Globus pallidus (tissue), 1 donor: Measurements from ENCODE around the gene THOC6.

ENCODE experiments used
- DNase-seq: peaks from one replicate; pipeline ENCODE4 v3.0.0-alpha.2; 2015; ENCODE audit warnings: low spot score

The THOC6 gene

DNA sequence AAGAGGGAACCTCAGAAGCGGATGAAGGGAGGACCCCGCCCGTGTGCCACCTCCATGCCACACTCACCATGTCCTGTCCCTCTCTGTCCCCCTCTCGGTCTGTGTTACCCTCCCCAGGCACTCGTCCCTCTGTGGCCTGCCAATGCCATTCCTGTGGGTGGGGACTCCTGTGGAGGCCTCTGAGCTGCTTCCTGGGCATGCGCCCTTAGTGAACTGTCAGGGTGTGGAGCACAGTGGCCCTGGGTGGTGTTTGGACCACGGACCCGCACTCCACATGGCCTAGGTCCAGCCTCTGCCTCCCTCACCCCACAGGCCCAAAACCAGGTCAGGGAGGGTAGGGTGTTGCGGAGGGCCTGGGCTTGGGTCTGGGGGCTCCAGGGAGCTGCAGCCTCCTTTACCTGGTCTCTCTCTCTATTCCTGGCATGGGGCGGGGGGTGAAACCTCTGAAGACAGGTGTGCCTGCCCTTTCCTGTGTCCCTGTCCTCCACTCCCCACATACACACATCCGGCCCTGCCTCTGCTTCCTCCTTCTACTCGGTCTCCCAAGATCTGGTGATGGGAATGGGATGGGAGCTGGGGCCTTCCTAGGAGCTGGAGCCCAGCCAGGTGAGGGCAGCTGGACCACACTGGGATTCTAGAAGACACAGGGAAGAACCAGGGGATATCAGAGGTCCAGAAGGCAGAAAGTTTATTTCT, 32.1 kb upstream of the THOC6 start:
- no peak for DNase-seq

DNA sequence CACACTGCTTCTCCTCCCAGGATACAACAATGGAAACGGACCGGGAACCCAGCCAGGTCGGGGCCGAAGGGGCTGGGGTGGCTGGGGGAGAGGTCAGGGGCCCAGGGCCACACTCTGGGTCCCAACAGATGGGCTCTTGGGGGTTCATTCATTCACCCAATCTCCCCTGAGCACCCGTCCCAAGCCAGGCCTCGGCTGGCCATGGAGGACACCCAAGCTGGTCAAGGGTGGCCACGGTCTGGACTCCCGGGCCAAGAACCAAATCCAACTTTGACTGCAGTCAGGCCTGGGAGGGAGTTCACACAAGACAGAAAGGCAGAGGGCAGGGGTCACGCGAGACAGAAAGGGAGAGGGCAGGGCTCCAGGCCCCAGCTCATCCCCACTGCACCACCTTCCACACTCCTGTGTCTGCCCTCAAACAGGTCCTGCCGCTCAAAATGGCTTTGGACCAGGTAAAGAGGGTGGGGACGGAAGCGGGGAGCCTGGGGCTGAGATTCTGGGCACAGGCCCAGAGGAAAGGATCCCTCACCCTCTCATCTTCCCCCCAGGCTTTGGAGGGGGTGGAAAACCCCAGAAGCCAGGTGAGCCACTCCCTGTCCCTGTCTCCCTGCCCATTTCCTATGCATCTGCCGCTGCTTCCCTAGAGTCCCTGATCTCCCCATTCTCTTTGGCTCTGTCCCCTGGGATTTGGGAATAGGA, 31.3 kb upstream of the THOC6 start:
- no peak for DNase-seq

DNA sequence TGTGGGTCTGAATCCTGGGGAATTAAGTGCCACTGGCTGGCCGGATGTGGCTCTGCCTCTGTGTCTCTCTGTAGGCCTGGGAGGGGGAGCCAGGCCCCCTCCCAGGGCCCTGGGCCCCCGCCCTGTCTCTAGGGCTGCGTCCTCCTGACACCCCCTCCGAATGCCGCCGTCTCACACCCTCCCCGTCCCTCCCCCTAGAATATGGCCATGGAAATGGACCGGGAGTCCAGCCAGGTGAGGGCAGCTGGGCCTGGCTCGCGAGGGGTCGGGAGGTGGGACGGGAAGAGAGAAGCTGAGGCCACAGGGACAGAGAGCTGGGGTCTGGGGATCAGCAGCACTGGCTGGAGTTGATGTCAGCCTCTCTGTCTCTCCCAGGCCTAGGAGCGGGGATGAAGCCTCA, 27.5 kb upstream of the THOC6 start:
- DNase-seq: no peak

DNA sequence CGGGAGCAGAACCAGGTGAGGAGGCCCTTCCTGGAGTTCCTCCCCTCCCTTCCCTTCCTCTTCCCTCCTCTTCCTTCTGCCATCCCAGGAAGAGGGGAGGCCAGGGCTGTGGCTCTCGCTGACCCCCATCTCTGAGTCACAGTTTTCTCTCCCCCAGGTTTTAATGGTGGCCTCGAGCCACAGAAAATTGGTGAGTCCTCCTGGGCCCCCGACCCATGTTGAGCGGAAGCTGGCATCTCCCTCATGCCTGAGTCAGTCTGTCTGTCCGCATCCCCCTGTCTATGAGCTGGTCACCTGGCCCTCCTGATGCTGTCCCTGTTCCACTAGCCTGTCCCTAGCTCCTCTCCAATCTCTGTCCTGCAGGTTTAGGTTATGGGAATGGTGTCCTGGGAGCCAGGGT, 23.9 kb upstream of the THOC6 start:
- no peak for DNase-seq

DNA sequence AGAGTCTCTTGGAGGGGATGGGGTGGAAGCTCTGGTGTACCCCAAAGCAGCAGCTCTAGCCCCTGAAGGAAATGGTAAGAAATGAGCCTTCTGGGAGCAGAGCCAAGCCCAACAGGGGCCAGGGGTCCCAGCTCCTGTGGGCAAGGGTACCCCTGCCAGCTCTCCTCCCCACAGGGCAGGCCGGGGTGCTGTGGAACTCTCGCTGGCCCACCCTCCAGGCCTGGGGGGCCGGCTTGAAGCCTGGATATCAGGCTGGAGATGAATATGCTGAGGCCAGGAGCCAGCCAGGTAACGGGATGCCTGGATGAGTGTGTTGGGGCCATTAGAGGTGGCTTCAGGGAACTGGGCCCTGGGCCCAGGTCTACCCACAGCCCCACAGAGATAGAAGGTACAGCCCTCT, 23.3 kb upstream of the THOC6 start:
- no peak for DNase-seq

DNA sequence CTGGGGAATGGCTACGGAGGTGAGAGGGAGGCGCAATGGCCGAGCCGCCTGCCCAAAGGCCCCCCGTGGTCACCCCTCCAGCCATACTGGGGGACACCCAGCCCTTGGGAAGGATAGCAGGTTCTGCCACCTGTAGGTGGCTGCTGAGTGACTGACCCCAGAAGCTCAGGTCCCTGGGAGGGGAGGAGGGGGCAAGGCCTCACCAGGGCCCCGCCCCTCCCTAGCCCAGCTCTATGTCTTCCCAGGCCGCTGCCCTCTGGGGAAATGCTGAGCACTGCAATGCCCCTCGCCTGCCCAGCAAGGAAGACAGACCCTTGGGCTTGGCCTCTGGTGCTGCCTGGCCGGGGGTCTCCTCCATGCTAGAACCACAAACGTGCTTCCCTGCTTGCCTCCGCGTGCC, 22.5 kb upstream of the THOC6 start:
- DNase-seq: no peak

DNA sequence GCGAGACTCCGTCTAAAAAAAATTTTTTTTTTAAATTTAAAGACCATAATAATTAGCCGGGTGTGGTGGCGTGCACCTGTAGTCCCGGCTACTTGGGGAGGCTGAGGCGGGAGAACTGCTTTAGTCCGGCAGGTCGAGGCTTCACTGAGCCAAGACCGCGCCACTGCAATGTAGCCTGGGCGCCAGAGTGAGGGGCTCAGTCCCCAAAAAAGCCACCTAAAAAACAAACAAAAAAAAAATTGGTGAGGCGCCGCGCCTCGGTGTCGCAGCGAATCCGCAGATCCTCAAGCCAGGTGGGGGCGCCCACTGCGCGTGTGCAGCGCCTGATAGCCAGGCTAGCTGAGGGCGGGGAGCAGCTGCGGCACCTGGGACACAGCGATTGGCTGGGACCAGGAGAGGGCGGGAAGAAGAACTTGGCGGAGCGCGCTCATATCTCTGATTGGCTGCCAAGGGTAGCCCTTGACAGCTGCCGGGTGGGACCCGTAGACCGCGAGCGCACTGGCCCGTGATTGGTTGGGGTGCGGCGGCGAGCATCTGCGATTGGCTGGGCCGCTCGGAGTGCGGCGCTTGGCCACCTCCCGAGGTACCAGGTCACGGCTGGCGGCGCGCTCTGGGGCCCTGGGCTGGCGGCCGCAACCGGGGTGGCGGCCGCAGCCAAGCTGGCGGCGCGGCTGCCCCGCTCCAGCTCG, 20.1 kb upstream of the THOC6 start:
- peak; percentile 98 for DNase-seq

DNA sequence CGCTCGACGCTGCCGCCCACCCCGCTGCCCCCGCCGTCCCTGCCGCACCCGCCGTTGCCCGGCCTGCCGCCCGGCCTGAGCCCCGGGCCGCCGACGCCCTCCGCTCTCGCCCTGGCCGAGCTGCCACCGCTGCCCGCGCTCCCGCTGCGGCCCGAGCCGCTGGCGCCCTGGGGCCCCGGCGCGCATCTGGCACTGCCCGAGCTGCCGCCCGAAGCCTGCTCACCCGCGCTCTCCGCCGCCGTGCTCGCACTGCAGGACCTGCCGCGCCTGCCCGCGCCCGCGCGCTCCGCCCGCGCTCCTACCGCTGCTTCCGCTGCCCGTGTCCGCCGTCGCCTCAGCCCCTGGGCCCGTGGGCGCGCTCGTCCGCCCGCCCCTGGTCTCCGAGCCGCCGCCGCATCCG, 19.5 kb upstream of the THOC6 start:
- DNase-seq: no peak

DNA sequence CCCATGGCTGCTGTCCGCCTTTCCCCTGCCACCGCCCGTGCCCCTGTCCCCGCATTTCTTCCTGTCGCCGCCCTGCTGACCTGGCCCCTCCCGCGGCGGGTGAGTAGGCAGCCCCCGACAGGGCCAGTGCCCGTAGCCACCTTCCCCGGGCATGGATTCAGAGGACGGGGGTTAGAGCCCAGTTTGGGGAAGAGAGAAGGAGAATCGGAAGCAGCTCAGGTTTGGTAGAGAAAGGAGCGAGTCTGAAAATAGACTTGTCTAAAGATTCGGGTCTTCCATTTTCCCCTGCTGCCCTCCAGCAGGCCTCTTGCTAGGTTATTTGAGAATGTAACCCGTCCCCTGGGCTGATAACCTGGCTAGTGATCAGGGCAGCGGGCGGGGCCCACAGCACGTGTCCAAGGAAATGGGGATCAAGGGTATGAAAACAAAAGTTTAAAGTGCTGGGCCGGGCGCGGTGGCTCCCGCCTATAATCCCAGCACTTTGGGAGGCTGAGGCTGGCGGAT, 19.0 kb upstream of the THOC6 start:
- DNase-seq: no peak

DNA sequence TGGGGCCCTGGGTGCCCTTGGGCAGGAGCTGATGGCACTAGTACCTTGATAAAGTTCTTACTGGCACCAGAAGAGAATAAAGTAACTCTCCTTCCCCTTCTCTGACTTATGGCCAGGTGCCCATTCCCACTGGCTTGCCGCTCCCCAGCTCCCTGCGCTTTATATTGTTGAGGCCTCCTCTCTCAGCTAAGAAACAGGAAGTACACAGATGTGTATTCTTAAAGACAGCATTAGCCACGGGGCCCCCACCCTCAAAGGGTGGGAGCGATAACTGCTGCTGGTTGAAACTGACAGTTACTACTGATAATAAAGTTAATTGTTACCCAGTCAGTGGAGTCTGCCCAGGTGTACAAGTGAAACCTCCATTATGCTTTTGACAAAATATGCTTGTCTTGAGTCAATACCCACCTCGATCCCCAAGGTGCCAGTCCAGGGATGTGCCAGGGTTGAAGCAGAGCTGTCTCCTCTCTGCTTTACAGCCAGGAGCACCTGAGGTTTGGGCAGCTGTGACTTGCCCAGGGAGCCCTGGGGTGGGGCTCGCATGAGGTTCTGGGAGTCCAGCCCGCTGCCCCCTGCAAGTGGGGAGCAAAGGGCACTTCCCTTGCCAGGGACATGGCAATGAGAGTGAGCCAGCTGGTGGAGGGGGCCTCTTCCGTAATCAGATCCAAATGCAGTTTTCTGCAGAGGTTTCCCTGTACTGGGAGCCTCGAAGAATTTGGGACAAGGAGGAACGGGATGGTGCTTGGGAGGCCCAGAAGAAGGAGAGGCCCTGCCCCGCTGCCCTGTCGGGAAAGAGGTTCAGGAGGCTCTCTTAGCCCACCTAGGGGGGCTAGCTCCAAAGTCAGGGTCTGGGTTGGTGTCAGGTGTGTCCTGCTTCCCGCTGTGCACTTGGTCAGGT, 16.5 kb upstream of the THOC6 start:
- no peak for DNase-seq

DNA sequence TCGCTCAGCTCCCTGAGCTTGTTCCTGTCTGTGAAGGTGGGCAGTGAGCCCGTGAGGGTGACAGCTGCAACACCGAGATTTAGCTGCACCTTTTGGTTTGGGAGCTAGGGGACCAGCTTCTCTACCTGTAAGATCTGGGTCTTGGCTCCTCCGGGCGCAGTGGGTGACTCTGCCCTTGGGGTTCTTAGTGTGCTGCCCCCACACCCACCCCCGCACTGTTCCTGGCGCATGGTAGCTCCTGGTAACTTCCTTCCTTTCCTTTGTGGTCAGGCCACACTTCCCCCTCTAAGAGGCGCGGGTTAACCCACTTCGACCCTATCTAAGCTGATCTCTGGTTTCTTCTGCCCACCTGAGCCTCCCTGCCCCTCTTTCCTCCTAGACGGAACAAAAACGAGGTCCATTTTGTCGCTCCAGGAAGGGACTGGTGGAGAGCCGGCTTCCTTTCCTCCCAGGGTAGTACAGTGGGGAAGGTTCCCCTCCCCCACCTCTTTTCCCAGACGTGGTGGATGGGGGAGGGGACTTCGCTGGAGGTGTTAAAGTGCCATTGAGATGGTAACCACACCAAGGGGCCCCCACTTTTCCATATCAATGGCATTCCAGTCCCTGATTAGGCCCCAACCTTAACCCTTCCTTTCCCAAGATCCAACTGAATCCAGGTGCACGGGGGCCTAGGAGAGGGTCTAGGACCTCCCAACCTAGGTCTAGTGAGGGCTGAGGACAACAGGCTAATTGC, 15.7 kb upstream of the THOC6 start:
- peak; percentile 33 for DNase-seq

DNA sequence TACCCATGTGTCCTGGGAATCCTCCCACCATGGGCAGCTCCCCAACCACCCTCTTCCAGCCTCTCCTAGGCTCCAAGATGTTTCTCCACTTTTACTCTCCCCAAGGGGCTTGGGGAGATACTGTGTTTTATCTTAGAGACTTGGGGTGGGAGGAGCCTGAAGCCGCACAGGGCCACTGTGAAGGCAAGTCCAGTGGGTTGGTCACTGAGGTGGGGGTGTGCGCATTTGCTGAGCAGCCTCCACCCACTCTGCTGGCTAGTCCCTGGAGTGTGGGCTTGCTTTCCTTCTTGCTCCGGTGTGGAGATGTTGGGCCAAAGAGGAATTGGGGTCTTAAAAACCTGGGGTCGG, 15.2 kb upstream of the THOC6 start:
- no peak for DNase-seq

DNA sequence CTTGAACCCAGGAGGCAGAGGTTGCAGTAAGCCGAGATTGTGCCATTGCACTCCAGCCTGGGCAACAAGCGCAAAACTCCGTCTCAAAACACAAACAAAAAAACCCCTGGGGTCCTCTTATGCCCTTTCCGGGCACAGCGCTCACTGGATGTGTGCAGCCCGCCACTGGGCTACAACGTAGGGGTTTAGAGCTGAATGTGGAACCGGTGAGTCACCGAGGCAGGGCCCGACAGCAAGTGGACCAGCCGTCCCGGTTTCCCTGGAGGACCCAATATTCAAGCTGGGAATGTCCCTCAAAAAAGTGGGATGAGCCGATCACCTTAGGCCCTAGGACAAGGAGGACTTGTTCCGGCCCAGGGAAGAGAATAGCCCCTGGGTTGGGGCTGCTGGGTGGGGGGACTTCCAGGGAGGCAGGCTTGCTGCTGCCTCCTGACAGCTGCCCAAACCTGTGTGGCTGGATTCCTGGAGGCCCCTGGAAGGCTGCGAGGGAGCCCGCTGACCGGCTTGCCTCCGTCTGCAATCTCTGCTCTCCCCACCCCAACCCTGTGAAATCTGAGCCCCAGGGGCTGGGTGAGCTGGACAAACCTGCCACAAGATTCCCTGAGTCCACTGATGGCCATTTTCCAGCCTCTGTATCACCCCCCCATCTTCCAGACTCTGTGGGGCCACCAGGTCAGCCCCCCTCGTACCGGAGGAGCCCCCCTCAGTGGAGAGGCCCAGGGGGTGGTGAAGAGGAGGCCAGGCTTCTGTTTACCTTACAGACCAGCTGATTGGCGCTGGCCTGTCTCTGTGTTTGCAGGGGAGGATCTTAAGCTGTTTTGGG, 14.1 kb upstream of the THOC6 start:
- DNase-seq: no peak

DNA sequence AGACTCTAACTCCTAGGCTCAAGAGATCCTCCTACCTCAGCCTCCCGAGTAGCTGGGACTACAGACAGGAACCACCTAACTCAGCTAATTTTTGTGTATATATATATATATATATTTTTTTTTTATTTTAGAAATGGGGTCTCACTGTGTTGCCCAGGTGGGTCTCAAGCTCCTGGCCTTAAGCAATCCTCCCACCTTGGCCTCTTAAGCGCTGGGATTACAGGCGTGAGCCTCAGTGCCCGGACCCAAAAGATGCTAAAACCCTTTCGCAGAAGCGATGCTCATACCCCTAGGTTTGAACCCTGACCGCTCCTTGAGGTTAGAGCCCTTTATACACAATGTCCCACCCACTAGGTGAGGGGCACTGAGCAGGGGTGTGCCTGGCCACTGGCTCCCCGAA, 13.3 kb upstream of the THOC6 start:
- DNase-seq: no peak

DNA sequence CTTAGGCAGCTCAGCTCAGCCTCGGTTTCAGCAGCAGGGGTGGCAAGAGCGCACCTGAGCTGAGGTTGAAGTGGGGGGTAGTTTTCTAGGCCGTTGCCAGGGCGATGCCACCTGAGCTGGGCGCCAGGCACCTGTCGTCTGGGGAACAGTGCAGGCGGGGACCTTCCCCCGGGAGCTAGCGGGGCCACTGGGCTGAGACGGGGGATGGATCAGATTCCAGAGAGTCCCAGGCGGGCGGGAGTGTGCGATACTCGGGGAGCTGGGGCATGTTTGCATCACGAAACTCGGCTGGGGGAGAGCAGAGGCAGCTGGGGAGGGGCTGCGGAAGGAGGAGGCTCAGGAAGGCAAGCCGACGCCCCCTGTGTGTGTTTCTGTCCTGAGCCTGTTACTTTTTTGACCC, 11.6 kb upstream of the THOC6 start:
- DNase-seq: no peak

DNA sequence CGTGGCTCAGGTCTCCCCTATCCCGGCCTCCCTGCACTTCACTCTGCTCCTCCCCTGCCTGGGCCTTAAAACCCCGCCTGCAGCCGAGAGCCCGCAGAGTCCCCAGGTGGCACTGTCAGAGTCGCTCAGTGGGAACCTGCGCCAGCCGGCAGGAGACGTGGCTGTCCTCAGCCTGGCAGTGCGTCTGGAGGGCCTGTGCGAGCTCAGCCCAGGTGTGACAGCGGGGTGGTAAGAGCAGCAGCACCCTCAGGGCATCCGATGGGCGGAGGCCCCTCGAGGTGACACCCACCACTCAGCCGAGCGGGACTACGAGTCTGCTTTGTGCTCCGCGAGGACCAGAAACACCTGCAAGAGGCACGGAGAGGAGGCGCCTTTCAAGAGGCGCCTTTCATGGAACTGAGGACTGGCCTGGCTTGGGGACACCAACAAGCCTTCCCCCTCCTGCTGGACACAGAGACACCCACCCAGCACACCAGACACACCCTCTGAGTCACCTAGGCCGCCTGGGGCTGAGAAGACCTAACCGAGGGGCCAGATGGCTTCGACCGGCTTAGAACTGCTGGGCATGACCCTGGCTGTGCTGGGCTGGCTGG, 10.9 kb upstream of the THOC6 start, which contains the start of gene CLDN9:
TSS of gene CLDN9 (plus strand) at position 96 of the 593 bp plus-strand sequence. CDS start at position 536, 440 bp downstream.
- DNase-seq: no peak

DNA sequence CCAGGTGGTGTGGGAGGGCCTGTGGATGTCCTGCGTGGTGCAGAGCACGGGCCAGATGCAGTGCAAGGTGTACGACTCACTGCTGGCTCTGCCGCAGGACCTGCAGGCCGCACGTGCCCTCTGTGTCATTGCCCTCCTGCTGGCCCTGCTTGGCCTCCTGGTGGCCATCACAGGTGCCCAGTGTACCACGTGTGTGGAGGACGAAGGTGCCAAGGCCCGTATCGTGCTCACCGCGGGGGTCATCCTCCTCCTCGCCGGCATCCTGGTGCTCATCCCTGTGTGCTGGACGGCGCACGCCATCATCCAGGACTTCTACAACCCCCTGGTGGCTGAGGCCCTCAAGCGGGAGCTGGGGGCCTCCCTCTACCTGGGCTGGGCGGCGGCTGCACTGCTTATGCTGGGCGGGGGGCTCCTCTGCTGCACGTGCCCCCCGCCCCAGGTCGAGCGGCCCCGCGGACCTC, 10.3 kb upstream of the THOC6 start:
- no peak for DNase-seq

DNA sequence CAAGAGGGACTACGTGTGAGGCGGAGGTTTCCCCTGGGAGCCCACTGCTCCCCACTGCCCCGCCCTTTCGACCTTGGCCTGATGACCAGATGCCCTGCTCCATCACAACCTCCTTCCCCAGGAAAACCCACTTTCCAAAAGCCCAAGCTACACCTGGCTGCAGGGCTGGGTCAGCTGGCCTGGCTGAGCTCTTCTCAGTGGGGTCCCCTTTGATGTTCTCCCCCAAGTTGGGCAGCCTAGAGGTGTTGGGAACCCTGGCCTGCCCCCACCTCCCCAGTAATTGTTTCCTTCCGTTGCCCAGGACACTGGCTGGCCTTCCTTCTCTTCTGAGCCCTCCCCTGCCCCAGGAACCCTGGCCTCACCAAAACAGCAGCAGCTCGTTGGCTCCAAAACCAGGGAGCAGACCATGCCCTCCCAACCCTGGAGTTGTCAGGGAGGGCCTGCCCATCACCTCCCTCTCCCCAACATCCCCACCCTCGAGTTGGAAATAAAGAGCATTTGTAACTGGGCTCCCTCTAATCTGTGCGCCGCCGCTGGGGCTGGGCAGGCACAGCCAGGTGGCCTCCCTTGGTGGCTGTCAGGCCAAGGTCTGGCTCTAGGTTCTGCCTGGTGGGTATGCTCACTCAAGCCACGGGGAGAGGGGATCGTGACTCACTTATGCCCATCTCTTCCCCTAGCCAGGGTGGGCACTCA, 9.7 kb upstream of the THOC6 start:
- no peak for DNase-seq

DNA sequence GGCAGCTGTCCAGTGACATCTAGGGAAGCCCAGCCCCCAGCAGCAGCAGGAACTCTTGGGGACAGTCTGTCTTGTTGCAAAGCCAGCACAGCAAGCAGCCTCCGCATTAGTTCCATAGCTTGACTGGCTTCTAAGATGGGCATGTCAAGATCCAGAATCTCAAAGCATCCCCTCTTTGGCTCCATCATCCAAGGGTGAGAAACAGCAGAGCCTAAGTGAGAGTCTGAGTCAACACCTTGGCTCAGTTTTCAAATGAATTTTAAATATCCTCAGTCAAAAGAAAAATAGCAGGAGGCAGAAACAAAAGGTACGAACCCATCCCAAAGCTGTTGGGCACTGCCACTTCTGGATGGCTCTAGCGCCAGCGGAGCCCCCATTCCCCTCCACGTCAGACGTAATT, 8.9 kb upstream of the THOC6 start:
- no peak for DNase-seq
